GM12878 (cell line): ENCODE results near the gene RELT. TPM values are rescaled to one million over a fixed set of nuclear protein-coding genes. Genes with fewer than 3 reads are reported as not detected.
A peak's percentile ranks its signal among the peaks of the same experiment; 100 is the strongest.

ENCODE experiments used
- CHD1 ChIP-seq: IDR thresholded peaks from 2 replicates; pipeline ENCODE4 v1.6.1; 2012; ENCODE audit warnings: low read depth, low read length, improper control_type of control experiment
- CUX1 ChIP-seq: IDR thresholded peaks from 2 replicates; pipeline ENCODE4 v1.6.1; 2012; ENCODE audit warnings: improper control_type of control experiment, low read depth, low read length; ENCODE audit not compliant: insufficient replicate concordance
- EP300 ChIP-seq, 2 experiments: fragments of 150-350 bp in 1 of 2; IDR thresholded peaks; 2 replicates each; pipeline ENCODE4 v1.6.1; 2011 to 2012; ENCODE audit warnings: low read depth in 2 of 2, low read length in 2 of 2, borderline replicate concordance in 1 of 2, improper control_type of control experiment in 1 of 2, inconsistent platforms in 1 of 2; ENCODE audit not compliant: control insufficient read depth in 1 of 2
- HDAC2 ChIP-seq: fragments of 200-600 bp; sonication (generic); IDR thresholded peaks from 2 replicates; pipeline ENCODE4 v1.6.1; 2017
- IKZF2 ChIP-seq, 2 experiments: fragments of 450-650 bp; IDR thresholded peaks; 2 replicates each; pipeline ENCODE4 v1.6.1; 2017; ENCODE audit warnings: mild to moderate bottlenecking in 2 of 2, moderate library complexity in 2 of 2
- IRF5 ChIP-seq: fragments of 450-650 bp; IDR thresholded peaks from 2 replicates; pipeline ENCODE4 v1.6.1; 2017; ENCODE audit warnings: borderline replicate concordance
- NBN ChIP-seq: fragments of 450-650 bp; IDR thresholded peaks from 2 replicates; pipeline ENCODE4 v1.6.1; 2016
- NFYA ChIP-seq: IDR thresholded peaks from 2 replicates; pipeline ENCODE4 v1.6.1; 2011; ENCODE audit warnings: low read depth, mild to moderate bottlenecking, low read length, improper control_type of control experiment, borderline replicate concordance
- NRF1 ChIP-seq: conservative IDR thresholded peaks from 2 replicates; pipeline ENCODE4 v1.6.1; 2011; ENCODE audit warnings: mild to moderate bottlenecking, low read depth, low read length, improper control_type of control experiment
- PML ChIP-seq: IDR thresholded peaks from 2 replicates; pipeline ENCODE4 v1.6.1; 2012; ENCODE audit warnings: low read length, inconsistent platforms
- RBBP5 ChIP-seq: fragments of 200-600 bp; sonication (generic); conservative IDR thresholded peaks from 2 replicates; pipeline ENCODE4 v1.6.1; 2016
- SIN3A ChIP-seq: IDR thresholded peaks from 2 replicates; pipeline ENCODE4 v1.6.1; 2012; ENCODE audit warnings: low read depth, low read length, improper control_type of control experiment
- SRF ChIP-seq, 2 experiments: IDR thresholded peaks; 2 replicates each; pipeline ENCODE4 v1.6.1; 2011; ENCODE audit warnings: low read depth in 2 of 2, low read length in 2 of 2, mild to moderate bottlenecking in 1 of 2, moderate library complexity in 1 of 2
- USF1 ChIP-seq: IDR thresholded peaks from 2 replicates; pipeline ENCODE4 v1.6.1; 2011; ENCODE audit warnings: borderline replicate concordance, low read depth, mild to moderate bottlenecking, moderate library complexity, mixed read lengths, low read length; ENCODE audit not compliant: insufficient read depth; ENCODE audit errors: extremely low read length
- WRNIP1 ChIP-seq: IDR thresholded peaks from 2 replicates; pipeline ENCODE4 v1.6.1; 2011; ENCODE audit warnings: low read depth, low read length, improper control_type of control experiment, borderline replicate concordance
- ZNF274 ChIP-seq: IDR thresholded peaks from one replicate; pipeline ENCODE4 v1.8.0; 2011; ENCODE audit not compliant: insufficient read length, insufficient read depth
- ZNF384 ChIP-seq: IDR thresholded peaks from 2 replicates; pipeline ENCODE4 v1.6.1; 2012; ENCODE audit warnings: low read depth, mild to moderate bottlenecking, low read length, improper control_type of control experiment, borderline replicate concordance
- ZNF687 ChIP-seq: fragments of 450-650 bp; IDR thresholded peaks from 2 replicates; pipeline ENCODE4 v1.6.1; 2017; ENCODE audit warnings: mild to moderate bottlenecking, moderate library complexity
- polyA plus RNA-seq, 11 experiments: library from polyadenylated mRNA; depleted of rRNA in 4 of 11; unstranded in 6 of 11; stranded (reverse) in 5 of 11; fragments of >200 nt; fragmentation: Nextera tagmentation in 4 of 11; fragmentation: Illumina TruSeq in 1 of 11; extraction: Ambion mirVana in 4 of 11; extraction: Trizol in 1 of 11; gene quantifications; 1 replicate in 1 of 11; 2 replicates in 10 of 11; pipeline versions ENCODE4 v1.2.1 to v1.2.3, GENCODE V29; 2011 to 2016; ENCODE audit warnings: inconsistent platforms in 2 of 11, missing spikeins in 2 of 11, low read depth in 1 of 11
- total RNA-seq, 4 experiments: library from RNA; depleted of rRNA in 3 of 4; stranded (reverse); fragments of >200 nt in 3 of 4; fragmentation: Illumina TruSeq in 1 of 4; extraction: Trizol in 1 of 4; gene quantifications; 2 replicates each; pipeline versions ENCODE4 v1.2.1 to v1.2.3, GENCODE V29; 2013 to 2021

RELT gene
- total and polyA plus RNA-seq, 10 of the 15 experiments (the other 5 are each of a cell fraction or from before 2014, with no cell fraction given): 1.2 to 28.5 (median 10.8) TPM

- TF ChIP-seq CUX1 (no peak), NRF1 (no peak), CHD1 (no peak), SIN3A (no peak), SRF (IDR thresholded peaks at IDR 0.05; ENCODE audit: low read depth in 2 of 2, low read length in 2 of 2) (peak; percentile 93 to 96), IRF5 (no peak), IKZF2 (IDR thresholded peaks at IDR 0.05) (peak in 1 of 2 experiments; percentile 14; a peak in 1 of 4 replicates), WRNIP1 (no peak), USF1 (no peak), ZNF274 (no peak), RBBP5 (no peak), NFYA (no peak), NBN (no peak), ZNF687 (peak; percentile 63), PML (no peak), HDAC2 (no peak), EP300 (IDR thresholded peaks at IDR 0.05; ENCODE audit: borderline replicate concordance in 1 of 2, control insufficient read depth in 1 of 2, low read depth in 2 of 2, low read length in 2 of 2) (no peak), ZNF384 (no peak)
Measured at GRCh38 chr11:73326929-73327811, 49.0 kb upstream of the RELT start (continued).
